Neural cell (in vitro differentiated cells): Measurements from ENCODE around the gene SPOCK3.
"Not testable (repeated sequence)": the region's sequence is repeated elsewhere in the genome, so short reads cannot be mapped to it uniquely, and the experiment has no call there.

ENCODE experiments used
- CTCF ChIP-seq: fragments of 450-650 bp; IDR thresholded peaks from 2 replicates; pipeline ENCODE4 v1.5.1; 2014; ENCODE audit warnings: antibody characterized with exemption, mild to moderate bottlenecking, moderate library complexity; ENCODE audit not compliant: poor library complexity, severe bottlenecking
- EP300 ChIP-seq: fragments of 450-650 bp; conservative IDR thresholded peaks from 2 replicates; pipeline ENCODE4 v1.6.1; 2014; ENCODE audit warnings: antibody characterized with exemption, mild to moderate bottlenecking, moderate library complexity; ENCODE audit not compliant: poor library complexity, severe bottlenecking
- EZH2 ChIP-seq: fragments of 200-600, 300-800 bp; shearing (Covaris generic), sonication (generic); IDR thresholded peaks from 2 replicates; pipeline ENCODE4 v1.6.1; 2014; ENCODE audit warnings: antibody characterized with exemption, low read length, borderline replicate concordance, mild to moderate bottlenecking; ENCODE audit not compliant: insufficient read depth, poor library complexity, severe bottlenecking
- REST ChIP-seq: IDR thresholded peaks from 2 replicates; pipeline ENCODE4 v1.6.1; 2012; ENCODE audit warnings: borderline replicate concordance

- not testable (repeated sequence) for TF ChIP-seq REST, CTCF, EZH2, EP300
These were observed 518.3 kb downstream of the SPOCK3 start for GRCh38 chr4:166715748-166716713.
